Left ventricle myocardium inferior (tissue), 1 donor: ENCODE measurements around the gene NOP9. TPM values are rescaled to one million over a fixed set of nuclear protein-coding genes. Genes with fewer than 3 reads are reported as not detected.

Experiments used
- DNase-seq: peaks from one replicate; pipeline ENCODE4 v3.0.0-alpha.2; 2020
- H3K27ac ChIP-seq: fragments of 200-600 bp; replicated peaks from 2 replicates; pipeline ENCODE4 v1.8.0; 2021
- H3K27me3 ChIP-seq: fragments of 200-600 bp; 2 replicates; pipeline ENCODE4 v1.8.0; 2021; ENCODE audit warnings: low read depth
- H3K36me3 ChIP-seq: fragments of 200-600 bp; 2 replicates; pipeline ENCODE4 v1.8.0; 2021
- H3K4me1 ChIP-seq: fragments of 200-600 bp; 2 replicates; pipeline ENCODE4 v1.8.0; 2021
- H3K4me3 ChIP-seq: fragments of 200-600 bp; 2 replicates; pipeline ENCODE4 v1.8.0; 2021; ENCODE audit warnings: mild to moderate bottlenecking, moderate library complexity
- H3K9me3 ChIP-seq: fragments of 200-600 bp; replicated peaks from 2 replicates; pipeline ENCODE4 v1.8.0; 2021
- intact Hi-C: fragments of 100-400 bp; cut with micrococcal nuclease; formaldehyde crosslinking; loops from one replicate; pipeline ENCODE4 v1.11.0; 2022
- total RNA-seq: library from RNA; stranded (reverse); fragmentation: NEBNext Ultra II Directional; extraction: Animal tissue kit (Norgen Biotek cat#: 25700); gene quantifications from one replicate; pipeline ENCODE4 v1.2.1, GENCODE V29; 2021
- TF ChIP-seq, protein P1 (sequence below): fragments of 200-600 bp; IDR thresholded peaks from 2 replicates; pipeline ENCODE4 v1.8.0; 2021; ENCODE audit warnings: antibody characterized with exemption, mild to moderate bottlenecking, borderline replicate concordance
- donor health status: DM: no; HTN: yes; CAD: no; lungs with severe emphysema.

NOP9 gene
- total RNA-seq, 1 donor from 2014 or later: 23.4 TPM

- H3K27ac ChIP-seq: no peak overlapping the region
- H3K4me1 ChIP-seq: no peaks in the 10 kb centered on the region
- H3K36me3 ChIP-seq: peaks cover 16% of the 10 kb centered on the region
- no peak overlapping the region for H3K4me3 ChIP-seq
- intact Hi-C loops: no loop called here
- TF ChIP-seq, protein P1, sequence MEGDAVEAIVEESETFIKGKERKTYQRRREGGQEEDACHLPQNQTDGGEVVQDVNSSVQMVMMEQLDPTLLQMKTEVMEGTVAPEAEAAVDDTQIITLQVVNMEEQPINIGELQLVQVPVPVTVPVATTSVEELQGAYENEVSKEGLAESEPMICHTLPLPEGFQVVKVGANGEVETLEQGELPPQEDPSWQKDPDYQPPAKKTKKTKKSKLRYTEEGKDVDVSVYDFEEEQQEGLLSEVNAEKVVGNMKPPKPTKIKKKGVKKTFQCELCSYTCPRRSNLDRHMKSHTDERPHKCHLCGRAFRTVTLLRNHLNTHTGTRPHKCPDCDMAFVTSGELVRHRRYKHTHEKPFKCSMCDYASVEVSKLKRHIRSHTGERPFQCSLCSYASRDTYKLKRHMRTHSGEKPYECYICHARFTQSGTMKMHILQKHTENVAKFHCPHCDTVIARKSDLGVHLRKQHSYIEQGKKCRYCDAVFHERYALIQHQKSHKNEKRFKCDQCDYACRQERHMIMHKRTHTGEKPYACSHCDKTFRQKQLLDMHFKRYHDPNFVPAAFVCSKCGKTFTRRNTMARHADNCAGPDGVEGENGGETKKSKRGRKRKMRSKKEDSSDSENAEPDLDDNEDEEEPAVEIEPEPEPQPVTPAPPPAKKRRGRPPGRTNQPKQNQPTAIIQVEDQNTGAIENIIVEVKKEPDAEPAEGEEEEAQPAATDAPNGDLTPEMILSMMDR: no peak
- H3K27me3 ChIP-seq: no peaks in the 10 kb centered on the region
- H3K9me3 ChIP-seq: no peaks in the 10 kb centered on the region
- no peak for DNase-seq
Measured at GRCh38 chr14:24261969-24262327, 37.7 kb upstream of the NOP9 start.

DNA sequence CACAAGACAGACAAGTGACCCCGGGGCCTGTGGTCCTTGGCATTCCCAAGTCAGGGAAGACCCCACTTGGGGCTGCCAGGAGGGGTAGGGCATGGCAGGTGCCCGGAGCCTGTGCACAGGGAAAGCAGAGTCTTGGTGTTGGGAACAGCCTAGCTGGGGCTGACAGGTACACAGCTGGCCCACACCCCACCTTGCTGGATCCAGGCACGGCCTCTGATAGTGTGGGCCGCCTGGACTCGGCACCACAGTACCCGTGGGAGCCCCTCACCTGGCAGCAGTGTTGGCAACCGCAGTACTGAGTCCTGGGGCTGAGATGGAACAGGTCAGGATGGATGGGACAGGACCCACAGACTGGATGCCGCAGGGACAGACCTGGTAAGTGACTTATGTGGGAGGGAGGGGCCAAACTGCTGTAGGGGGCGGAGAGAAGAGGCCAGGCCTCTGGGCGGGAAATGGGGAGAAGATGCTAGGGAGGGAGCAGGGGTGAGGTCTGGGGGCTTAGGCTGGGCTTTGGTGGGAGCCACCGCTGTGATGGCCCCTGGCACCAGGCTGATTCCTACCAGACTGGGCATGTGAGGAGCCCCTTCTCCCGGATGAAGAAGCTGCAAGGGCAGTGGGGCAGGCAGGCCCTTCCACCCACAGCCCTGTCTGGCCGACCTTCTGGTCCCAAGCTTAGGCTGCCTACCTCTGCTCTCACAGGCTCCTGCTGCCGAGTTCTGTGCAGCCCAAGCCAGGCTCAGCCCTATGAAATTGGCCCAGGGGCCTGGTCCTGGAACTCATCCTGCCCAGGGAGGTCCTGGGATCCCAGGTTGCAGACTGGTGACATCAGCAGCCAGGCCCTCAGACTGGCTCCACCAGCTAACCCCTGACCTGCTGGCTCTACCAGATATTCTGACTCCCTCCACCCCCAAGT lies 36.6 kb upstream of the NOP9 start, which contains the start of gene TGM1:
TGM1 (minus strand) TSS at position 357 of the 913 bp plus-strand sequence. CDS start 825 bp downstream, outside the sequence.
- TF ChIP-seq, protein P1: no peak
- intact Hi-C loops: no loop called here
- Histone ChIP-seq H3K4me3 (no peak within 1 kb of the TSS), H3K27me3 (no peaks in the 10 kb centered on the region), H3K27ac (no peak within 1 kb of the TSS), H3K9me3 (no peaks in the 10 kb centered on the region), H3K36me3 (peaks cover 27% of the 10 kb centered on the region), H3K4me1 (no peaks in the 10 kb centered on the region)
- no peak for DNase-seq

GRCh38 chr14:24263848-24264247 lies 35.8 kb upstream of the NOP9 start:
- DNase-seq: no peak
- Histone ChIP-seq H3K4me1 (no peaks in the 10 kb centered on the region), H3K27ac (no peak overlapping the region), H3K9me3 (no peaks in the 10 kb centered on the region), H3K4me3 (no peak overlapping the region), H3K27me3 (no peaks in the 10 kb centered on the region), H3K36me3 (peaks cover 35% of the 10 kb centered on the region)
- intact Hi-C loops: no loop called here
- TF ChIP-seq, protein P1: no peak

- H3K4me3 ChIP-seq: no peak overlapping the region
- peaks cover 40% of the 10 kb centered on the region for H3K36me3 ChIP-seq
- intact Hi-C loops: no loop called here
- no peaks in the 10 kb centered on the region for H3K9me3 ChIP-seq
- TF ChIP-seq, protein P1: no peak
- no peaks in the 10 kb centered on the region for H3K4me1 ChIP-seq
- no peak overlapping the region for H3K27ac ChIP-seq
- H3K27me3 ChIP-seq: no peaks in the 10 kb centered on the region
- DNase-seq: no peak
Measured at GRCh38 chr14:24264298-24264697, 35.4 kb upstream of the NOP9 start.

GRCh38 chr14:24266344-24267244 lies 33.1 kb upstream of the NOP9 start:
- H3K9me3 ChIP-seq: no peaks in the 10 kb centered on the region
- no peak overlapping the region for H3K4me3 ChIP-seq
- H3K27me3 ChIP-seq: no peaks in the 10 kb centered on the region
- H3K4me1 ChIP-seq: peaks cover 9% of the 10 kb centered on the region
- no peak for DNase-seq
- no peak overlapping the region for H3K27ac ChIP-seq
- TF ChIP-seq, protein P1: no peak
- intact Hi-C loops: no loop called here
- peaks cover 48% of the 10 kb centered on the region for H3K36me3 ChIP-seq
